GM21529 (cell line): ENCODE data around the gene SHC1.

ENCODE experiments used
- ATAC-seq: cut with Tn5 transposase; IDR thresholded peaks from one replicate; pipeline ENCODE4 v1.9.1; 2021; ENCODE audit not compliant: unreplicated experiment

SHC1 gene, protein sequence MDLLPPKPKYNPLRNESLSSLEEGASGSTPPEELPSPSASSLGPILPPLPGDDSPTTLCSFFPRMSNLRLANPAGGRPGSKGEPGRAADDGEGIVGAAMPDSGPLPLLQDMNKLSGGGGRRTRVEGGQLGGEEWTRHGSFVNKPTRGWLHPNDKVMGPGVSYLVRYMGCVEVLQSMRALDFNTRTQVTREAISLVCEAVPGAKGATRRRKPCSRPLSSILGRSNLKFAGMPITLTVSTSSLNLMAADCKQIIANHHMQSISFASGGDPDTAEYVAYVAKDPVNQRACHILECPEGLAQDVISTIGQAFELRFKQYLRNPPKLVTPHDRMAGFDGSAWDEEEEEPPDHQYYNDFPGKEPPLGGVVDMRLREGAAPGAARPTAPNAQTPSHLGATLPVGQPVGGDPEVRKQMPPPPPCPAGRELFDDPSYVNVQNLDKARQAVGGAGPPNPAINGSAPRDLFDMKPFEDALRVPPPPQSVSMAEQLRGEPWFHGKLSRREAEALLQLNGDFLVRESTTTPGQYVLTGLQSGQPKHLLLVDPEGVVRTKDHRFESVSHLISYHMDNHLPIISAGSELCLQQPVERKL

DNA sequence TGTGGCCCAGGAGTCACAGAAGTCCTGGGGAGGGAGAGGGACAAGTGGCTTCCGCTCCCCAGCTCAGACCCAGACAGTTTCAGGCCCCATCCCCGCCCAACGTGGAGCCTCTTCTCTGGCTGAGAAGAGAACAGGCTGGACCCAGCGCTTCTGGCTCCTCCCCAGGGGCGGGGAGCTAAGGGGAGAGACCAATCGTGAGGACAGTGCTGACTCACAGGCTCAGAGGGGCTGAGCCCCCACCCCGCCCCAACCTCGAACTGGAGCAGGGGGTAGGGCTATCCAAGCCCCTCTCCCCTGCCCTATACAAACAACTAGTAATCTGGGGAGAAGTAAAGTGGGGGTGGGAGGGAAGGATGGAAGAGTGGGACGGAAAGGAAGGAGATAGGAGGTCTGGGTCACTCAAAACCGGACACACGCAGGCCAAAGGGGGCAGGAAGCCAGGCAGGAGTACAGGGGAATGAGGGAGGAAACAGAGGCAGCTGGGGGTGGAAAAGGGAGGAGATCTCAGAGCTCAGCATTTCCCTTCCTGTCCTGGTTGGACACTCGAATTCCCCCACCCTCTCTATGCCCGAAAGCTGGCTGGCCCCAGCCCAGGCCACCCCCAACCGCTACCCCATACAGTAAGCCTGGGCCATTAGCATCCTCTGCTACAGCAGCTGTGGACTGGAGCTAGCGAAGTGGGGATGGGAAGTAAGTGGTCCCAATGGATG lies at the start of gene SHC1:
Gene SHC1 (minus strand): TSS at position 117 of the 710 bp plus-strand sequence. CDS start 221 bp downstream, outside the sequence.
- no peak for ATAC-seq

DNA sequence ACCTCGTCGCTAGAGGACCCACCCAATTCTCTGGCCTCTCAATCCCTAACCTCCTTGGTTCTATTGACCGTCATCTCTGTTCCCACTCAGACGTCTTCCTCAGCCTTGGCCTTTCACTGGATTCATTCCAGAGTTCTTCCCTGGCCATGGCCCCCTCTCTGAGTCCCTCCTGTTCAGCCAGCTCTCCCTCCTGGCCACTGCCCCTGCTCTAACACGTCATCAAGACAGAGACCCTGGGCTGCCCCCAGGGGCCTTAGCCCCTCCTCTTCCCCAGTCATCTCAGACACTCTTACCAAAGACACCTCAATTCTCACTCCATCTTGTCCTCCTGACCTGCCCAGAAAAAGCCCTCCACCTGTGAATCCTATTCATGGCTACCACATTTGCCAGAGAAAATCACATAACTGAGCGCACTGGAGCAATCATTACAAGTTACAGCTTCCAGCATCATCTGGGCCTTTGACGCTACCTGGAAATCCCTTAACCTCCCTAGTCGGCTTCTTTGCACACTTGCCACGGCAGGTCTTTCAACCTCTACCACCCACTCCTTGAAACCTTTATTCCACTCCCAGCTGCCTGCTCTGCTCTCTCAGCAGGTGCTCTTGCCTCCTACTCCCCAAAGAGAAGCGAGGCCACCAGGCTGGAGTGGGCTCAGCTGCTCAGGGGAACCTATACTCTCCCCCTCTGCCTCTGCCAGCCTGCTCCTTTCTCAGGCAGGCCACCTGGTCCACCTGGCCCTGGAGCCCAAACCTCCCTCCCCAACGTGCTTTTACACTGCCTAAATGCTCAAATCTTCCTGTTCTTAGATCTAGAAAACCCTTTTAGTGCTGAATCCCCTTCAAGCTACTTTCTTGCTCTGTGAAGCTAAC lies 49.1 kb upstream of the SHC1 start:
- ATAC-seq: no peak

DNA sequence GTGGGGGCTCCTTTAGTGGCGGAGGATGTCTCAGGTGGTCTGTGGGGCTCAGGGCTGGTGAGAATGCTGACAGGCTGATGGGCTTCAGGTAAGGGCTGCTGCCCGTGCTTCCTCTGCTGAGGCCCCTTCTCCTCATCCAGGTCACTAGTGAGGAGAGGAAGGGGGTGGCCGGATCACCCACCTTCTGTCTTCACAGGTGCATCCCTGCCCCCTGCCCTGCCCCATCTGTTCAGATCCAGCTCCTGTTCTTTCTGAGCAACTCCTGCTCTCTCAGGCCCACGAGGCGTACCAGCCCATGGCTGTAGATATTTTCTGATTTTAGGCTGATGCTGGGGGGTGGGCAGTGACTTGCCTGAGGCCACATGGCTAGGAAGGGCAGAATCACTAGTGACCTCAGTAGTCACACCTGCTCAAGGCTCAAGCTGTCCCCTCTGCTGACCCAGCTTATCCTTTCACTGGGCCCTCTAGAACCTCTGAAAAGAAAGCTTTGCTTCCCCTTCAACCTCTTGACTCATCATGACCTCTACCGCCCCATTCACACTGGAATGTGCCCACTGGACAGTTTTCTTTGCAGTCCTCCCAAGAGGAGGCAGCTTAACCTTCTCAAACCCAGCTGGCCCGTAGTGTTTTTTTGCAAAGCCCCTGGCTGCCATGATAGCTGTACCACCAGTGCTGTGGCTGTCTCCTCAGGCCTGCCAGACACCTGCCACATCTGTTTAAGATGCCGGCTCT lies 48.2 kb upstream of the SHC1 start:
- ATAC-seq: no peak

DNA sequence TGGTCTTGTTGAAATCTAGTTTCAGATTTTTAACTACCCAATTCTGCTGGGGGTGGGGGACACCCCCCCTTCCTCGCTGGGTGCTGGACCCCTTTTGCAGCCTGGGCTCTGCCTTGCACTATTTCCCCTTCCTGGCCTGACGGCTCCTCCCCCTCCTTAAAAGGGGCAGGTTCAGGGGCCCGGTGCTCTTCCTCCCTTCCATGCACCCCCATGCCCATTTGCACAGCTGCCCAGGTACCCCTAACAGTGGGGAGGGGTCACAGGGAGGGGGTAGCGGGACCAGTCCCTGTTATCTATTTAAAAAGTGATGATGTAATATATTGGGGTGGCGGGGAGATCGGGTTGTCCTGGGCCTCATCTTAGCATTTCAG lies 47.4 kb upstream of the SHC1 start:
- no peak for ATAC-seq

DNA sequence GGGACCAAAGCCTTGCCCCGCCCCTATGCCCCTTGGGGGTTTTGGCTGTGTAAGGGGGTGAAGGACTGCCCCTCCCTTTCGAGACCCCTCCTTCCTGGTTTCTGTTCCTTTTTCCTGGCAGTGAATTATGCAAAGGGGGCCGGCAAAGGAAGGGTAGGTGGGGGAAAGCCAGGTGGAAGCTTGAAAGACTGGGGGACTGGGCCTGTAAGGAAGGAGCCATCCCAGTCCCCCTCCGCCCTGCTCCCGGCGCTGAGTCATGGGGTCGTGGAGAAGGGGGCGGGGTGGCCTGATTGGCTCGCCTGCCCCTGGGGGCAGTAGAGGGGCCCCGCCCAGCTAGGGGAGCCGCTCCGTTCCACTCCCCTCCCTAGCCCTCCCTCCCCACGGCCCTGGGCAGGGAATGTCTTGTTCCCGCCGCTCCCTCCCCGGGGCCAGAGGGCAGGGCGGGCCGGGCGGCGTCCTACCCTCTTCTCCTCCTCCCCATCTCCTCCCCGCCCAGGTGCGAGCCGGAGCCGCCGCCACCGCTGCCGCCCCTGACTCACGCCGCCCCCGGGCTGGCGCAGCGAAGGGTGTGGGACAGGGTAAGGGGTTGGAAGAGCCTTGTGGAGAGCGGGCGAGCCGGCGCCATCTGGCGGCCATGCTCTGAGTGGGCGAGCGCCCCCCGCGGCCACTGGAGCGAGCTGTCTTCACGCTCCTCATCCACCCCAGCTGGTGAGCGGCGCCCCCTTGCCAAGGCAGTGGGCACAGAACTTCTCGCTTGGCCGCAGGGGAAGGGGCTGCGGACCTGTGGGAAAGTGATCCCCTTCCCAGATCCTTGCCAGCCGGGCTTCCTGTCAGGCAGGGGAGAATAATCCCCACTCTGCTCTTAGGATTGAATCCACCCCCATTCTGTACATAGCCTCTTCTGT lies 46.7 kb upstream of the SHC1 start:
- ATAC-seq: peak; percentile 81

DNA sequence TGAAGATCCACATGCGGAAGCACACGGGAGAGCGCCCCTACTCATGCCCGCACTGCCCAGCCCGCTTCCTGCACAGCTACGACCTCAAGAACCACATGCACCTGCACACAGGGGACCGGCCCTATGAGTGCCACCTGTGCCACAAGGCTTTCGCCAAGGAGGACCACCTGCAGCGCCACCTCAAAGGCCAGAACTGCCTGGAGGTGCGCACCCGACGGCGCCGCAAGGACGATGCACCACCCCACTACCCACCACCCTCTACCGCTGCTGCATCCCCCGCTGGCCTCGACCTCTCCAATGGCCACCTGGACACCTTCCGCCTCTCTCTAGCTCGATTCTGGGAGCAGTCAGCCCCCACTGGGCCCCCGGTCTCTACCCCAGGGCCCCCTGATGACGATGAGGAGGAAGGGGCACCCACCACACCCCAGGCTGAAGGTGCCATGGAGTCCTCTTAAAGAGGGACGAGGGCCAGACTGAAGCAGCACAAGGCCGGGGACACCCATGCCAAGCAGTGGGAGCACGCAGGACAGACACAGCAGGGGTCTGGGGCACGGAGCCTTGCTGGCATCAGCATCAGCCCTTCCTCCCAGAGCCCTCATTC lies 45.8 kb upstream of the SHC1 start:
- no peak for ATAC-seq

DNA sequence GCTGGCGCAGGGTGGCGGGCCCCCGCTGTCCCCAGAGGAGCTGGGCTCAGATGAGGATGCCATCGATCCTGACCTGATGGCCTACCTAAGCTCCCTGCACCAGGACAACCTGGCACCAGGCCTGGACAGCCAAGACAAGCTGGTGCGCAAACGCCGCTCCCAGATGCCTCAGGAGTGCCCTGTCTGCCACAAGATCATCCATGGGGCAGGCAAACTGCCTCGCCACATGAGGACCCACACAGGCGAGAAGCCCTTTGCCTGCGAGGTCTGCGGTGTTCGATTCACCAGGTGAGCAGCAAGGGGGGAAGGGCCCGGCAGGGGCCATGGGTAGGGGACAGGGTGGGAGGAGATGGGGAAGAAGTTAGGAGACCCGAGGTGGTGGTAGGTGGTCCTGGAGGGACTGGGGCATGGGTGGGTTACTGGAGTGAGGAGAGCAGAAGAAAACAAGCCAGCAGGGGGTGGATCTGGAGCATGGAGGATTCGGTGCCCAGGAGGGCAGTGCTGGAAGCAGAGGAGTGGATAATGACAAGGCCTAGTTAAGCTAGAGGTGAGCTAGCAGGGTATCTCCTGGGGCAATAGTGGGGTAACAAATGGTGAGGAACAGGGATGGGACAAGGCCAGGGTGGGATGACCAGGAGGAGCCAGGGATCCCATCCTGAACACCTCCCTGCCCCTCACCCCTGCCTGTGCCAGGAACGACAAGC lies 45.1 kb upstream of the SHC1 start:
- ATAC-seq: no peak

DNA sequence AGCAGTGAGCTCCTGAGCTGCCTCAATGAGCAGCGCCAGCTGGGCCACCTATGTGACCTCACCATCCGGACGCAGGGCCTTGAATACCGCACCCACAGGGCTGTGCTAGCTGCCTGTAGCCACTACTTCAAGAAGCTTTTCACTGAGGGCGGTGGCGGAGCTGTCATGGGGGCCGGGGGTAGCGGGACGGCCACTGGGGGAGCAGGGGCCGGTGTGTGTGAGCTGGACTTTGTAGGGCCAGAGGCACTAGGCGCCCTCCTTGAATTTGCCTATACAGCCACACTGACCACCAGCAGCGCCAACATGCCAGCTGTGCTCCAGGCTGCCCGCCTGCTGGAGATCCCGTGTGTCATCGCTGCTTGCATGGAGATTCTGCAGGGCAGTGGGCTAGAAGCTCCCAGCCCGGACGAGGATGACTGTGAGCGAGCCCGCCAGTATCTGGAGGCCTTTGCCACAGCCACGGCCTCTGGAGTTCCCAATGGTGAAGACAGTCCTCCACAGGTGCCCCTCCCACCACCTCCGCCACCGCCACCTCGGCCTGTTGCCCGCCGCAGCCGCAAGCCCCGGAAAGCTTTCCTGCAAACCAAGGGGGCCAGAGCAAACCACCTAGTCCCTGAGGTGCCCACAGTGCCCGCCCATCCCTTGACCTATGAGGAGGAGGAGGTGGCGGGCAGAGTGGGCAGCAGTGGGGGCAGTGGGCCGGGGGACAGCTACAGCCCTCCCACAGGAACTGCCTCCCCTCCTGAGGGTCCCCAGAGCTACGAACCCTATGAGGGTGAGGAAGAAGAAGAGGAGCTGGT lies 44.4 kb upstream of the SHC1 start:
- ATAC-seq: no peak

DNA sequence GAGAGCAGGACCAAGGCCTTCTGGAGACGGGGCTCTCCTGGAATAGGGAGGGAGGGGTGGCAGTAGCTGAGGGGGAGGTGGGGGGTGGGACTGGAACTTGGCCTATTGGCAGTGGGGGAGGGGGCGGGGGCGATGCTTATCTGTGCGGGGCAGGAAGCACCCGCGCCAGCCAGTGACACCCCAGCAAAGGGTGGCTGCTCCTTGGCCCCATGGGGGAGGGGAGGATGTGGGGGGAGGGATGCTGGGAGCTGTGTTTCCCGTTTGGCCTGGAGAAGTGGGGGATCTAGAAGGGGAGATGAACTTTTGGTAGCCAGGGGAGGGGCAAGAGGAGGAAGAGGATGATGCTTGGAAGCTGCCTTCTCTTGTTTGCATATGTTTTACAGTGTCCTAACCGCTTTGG lies 43.1 kb upstream of the SHC1 start:
- ATAC-seq: no peak

DNA sequence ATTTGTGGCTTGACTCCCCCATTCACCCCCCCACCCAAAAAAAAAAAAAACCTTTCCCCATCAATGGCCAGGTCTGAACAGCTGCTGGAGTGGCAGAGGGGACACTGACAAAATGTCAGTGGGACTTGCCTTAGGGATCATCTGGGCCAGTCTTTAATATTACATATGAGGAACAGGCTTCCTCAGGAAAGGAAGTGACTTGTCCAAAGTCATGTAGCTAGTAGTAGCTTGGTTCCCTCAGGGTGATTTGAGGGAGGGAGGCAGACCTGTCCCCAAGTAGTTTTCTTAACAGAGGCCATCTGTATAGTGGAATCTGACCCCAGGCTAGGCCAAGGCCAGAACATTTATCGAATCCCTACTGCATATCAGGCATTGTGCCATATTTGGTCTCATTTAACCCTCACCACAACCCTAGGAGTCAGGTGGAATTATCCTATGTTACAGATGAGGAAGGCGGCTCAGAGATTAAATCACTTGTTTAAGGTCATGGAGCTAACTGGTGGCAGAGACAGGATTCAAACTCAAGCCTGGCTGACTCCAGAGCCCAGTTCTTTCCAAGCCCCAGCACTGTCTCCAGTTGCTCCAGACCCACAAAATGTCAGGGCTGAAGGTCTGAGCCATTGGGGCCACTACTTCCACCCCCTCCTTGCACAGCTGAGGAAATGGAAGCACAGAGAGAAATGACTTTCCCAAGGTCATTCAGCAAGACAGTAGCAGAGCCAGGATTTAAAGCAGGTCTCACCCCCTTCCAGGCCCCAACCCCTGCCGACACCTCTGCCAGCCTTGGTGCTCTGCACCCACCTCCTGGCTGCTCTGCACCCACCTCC lies 42.4 kb upstream of the SHC1 start:
- no peak for ATAC-seq

DNA sequence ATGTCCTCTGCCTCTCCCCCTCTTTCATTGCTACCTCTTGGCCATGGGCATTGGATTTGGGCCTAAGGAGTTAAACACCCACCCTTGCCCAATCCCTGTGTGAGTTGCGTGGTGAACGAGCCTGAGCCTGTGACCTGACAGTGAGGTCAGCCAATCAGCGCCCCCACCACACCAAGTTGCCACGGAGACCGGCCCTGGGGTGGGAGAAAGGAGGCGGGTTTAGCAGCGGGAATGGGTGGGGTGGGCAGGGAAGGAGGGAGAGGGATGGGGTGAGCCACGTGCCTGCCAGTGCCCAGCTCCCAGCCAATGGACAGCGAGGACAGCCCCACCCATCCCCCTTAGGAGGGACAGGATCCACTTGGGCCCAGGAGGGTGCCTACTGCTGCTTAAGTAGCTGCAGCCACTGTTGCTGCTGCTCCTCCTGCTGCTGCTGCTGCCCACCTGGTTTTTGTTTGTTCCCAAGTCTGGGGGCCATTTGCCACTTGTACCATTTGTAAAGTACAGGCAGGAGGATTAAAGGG lies 41.5 kb upstream of the SHC1 start:
- ATAC-seq: no peak

DNA sequence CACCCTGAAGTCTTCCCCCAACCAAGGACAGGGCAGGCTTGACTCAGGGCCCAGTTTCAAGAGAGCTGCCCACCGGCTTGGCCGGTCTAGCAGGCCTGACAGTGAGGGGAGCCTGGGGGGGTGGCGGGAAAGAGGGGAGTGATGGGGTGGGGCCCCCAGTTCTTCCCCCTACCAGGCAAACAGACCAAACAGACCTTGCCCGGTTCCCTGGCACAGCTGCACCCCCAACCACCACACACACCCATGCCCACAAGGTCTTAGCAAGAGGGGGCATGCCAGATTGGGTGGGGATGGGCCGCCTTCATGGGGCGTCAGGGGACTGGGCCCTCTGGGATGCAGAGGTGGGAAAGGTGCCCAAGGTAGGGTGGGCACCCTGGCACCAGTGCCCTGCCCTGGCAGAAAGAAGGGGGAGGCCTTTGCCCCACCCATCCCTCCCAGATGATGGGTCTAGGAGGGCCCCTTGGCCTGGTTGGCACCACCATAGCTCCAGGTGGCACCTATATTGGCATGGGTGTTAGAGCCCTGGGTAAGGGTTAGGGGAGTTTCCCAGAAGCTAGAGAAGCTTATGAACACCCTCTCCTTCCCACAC lies 41.0 kb upstream of the SHC1 start:
- no peak for ATAC-seq

DNA sequence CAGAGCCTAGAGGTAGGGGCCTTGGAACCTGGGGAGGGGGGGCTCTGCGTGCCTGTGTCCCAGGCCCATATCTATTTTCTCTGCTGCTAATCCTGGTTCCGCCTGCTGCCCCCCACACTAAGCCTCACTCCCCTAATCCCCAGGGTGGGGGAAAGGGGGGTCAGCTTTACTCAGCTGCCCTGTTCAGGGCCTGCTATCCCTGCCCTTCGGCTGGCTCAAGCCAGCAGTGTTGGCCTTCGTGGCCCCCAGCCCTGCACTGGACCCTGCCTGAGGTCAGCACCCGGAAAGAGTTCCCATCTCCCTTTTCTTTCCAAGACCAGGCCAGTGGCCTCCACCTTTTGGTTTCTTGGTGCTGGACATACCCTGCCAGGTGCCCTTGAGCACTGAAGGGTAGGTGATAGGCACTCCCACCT lies 40.5 kb upstream of the SHC1 start:
- ATAC-seq: no peak

DNA sequence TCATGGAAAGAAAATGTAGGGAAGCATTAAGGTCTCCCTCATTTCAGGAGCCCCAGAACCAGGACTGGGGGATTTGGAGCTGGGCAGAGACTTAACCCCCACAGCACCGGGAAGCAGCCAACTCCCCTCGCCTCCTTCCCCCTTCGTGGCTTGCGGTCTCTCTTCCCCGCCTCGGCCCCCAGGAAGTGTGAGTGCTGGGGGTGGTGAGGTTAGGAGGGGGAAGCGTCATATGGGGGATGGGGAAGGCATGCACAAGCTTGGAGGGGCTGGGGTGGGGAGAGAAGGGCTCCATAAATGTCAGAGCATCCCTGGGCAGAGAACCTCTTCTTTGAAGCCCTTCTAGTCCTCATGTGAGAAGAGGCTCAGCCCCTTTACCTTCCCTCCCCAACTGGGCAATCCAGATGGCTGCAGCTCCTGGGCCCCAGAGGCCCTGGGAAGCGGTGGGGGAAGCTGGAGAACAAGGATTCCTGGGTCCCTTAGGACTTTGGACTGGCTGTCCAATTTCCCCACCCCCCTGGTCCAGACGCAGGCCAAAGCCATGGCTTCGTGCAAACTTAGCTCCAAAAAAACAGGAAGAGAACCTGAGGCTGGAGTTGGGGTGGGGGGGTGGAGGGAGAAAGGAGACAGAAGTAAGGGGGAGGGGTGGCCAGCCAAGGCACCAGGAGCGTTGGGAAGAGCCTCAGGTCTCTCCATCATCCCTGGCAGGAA lies 39.8 kb upstream of the SHC1 start:
- ATAC-seq: no peak

DNA sequence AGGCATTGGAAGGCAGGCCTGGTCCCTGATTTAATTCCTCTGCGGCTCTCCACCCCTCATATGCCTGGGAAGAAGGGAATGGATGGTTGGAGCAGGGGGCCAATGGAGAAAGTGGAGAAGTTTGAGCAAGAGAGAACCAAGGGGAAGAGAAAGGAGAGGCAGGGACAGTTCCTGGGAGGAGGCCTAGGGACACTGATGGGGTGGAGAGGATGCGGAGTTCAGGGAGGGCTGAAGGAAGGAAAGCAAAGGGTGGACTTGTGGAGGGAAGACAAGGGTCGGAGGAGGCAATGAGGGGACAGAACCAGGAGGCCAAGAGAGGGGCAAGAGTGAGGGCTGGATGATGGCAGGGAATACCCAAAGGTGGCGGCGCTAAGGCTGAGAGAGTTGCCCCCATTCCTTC lies 39.2 kb upstream of the SHC1 start:
- ATAC-seq: no peak
